ENCODE data around the gene MACO1. TPM values are rescaled to one million over a fixed set of nuclear protein-coding genes. Genes with fewer than 3 reads are reported as not detected.

Gene MACO1
- total RNA-seq, 1 donor from 2014 or later = 85.4 TPM

DNA sequence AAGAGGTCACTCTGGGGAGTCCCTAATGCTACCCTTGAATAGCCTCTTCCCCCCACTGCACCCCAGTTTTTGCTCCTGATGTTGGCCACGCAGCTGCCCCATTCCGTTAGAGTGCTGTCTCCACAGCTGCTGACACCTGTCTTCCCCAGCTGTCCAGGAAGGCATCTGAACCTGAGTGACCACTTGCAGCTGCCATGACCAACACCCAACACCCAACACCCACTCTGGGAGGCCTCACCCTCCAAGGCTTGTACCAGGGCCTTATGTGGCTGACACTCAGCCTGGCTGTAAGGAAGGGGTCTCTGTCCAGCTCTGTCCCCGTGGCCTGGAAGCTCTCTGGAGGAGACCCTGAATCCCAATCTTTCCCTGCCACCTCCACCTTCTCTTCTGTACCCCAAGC, 86.0 kb downstream of the MACO1 start:
- peaks cover 7% of the 10 kb centered on the region for H3K9me3 Mint-ChIP-seq (ENCODE audit: unreplicated experiment)

DNA sequence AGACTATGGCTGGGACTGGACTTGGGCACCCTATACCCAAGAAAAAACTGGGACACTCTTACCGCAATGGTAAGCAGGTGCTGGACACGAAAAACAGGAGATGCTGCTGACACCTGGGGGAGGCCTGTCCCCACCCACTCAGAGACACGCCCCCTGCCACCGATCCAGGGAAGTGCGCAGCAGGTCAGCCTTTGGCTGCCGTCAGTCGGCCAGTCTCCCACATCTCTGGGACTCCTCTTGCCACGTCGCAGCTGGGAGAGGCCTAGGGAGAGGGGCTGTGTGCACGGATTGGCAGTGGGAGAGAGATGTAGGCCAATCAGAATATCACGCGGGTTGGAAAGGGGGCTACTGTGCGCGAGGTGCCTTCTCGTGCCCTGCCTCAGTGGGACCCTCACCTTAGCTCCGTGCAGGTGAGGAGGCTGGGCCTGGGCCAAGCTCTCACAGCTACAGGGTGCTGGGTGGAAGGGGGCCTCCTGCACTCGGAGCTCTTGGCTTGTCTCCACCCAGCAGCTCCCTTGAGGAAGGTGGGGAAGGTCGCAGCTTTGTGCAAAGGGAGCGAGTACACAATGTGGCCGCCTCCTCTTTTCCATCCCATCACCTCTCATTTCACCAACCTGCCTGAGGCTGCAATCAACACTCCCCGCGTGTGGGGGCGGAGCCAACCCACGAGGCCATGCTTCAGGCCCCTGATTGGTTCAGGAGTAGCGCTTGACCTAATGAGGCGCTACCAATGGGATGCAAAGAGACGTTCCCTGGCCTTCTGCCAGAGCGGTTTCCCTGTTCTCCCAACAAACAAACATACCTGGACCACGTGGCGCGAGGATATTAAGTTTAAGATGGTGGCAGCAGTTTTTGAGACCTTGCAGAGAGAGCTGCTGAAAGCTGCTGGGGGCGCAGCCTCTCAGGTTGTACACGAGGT, 87.0 kb downstream of the MACO1 start:
- peaks cover 3% of the 10 kb centered on the region for H3K27me3 Mint-ChIP-seq (ENCODE audit: unreplicated experiment)
- peaks cover 7% of the 10 kb centered on the region for H3K9me3 Mint-ChIP-seq (ENCODE audit: unreplicated experiment)
- H3K27ac Mint-ChIP-seq (ENCODE audit: unreplicated experiment) = no peak overlapping the region
- peaks cover 7% of the 10 kb centered on the region for H3K4me1 Mint-ChIP-seq (ENCODE audit: low read depth, unreplicated experiment)
- no peak overlapping the region for H3K4me3 Mint-ChIP-seq (ENCODE audit: unreplicated experiment)
- peaks cover 8% of the 10 kb centered on the region for H3K36me3 Mint-ChIP-seq (ENCODE audit: unreplicated experiment)
- no peak for TF ChIP-seq CTCF (IDR thresholded peaks at IDR 0.05; ENCODE audit: partially characterized antibody, unreplicated experiment)
- DNase-seq = no peak

More for the DNA sequence above, 86.0 kb downstream of the MACO1 start:
- Mint-ChIP-seq H3K27ac (ENCODE audit: unreplicated experiment) (no peak overlapping the region), H3K27me3 (ENCODE audit: unreplicated experiment) (peaks cover 3% of the 10 kb centered on the region), H3K4me3 (ENCODE audit: unreplicated experiment) (no peak overlapping the region), H3K4me1 (ENCODE audit: low read depth, unreplicated experiment) (peaks cover 2% of the 10 kb centered on the region), H3K36me3 (ENCODE audit: unreplicated experiment) (peaks cover 8% of the 10 kb centered on the region)
- no peak for DNase-seq
- no peak for TF ChIP-seq CTCF (IDR thresholded peaks at IDR 0.05; ENCODE audit: partially characterized antibody, unreplicated experiment)

DNA sequence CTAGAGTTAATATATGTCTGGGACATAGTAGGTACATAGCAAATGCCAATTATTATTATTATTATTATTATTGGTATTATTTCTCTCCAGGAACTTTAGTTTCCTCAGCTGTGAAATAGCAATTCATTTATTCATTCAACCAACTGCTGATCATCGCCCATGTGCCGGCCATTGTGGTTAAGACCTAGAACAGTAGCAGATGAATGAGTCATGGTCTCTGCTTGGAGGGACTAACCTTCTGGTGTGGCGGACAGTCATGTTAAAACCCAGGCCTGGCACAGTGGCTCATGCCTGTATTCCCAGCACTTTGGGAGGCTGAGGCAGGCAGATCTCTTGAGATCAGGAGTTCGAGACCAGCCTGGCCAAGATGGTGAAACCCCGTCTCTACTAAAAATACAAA, 88.9 kb downstream of the MACO1 start:
- no peak for TF ChIP-seq CTCF (IDR thresholded peaks at IDR 0.05; ENCODE audit: partially characterized antibody, unreplicated experiment)
- Mint-ChIP-seq H3K4me1 (ENCODE audit: low read depth, unreplicated experiment) (peaks cover 11% of the 10 kb centered on the region), H3K27me3 (ENCODE audit: unreplicated experiment) (peaks cover 3% of the 10 kb centered on the region), H3K9me3 (ENCODE audit: unreplicated experiment) (peaks cover 6% of the 10 kb centered on the region), H3K4me3 (ENCODE audit: unreplicated experiment) (no peak overlapping the region), H3K36me3 (ENCODE audit: unreplicated experiment) (peaks cover 3% of the 10 kb centered on the region), H3K27ac (ENCODE audit: unreplicated experiment) (no peak overlapping the region)
- DNase-seq = no peak

GRCh38 chr1:25520446-25521061, 89.9 kb downstream of the MACO1 start:
- Mint-ChIP-seq H3K9me3 (ENCODE audit: unreplicated experiment) (peaks cover 5% of the 10 kb centered on the region), H3K27ac (ENCODE audit: unreplicated experiment) (no peak overlapping the region), H3K4me1 (ENCODE audit: low read depth, unreplicated experiment) (peaks cover 11% of the 10 kb centered on the region), H3K27me3 (ENCODE audit: unreplicated experiment) (peaks cover 6% of the 10 kb centered on the region), H3K4me3 (ENCODE audit: unreplicated experiment) (no peak overlapping the region), H3K36me3 (ENCODE audit: unreplicated experiment) (peaks cover 5% of the 10 kb centered on the region)
- DNase-seq = peak; percentile 64
- peak; percentile 90 for TF ChIP-seq CTCF (IDR thresholded peaks at IDR 0.05; ENCODE audit: partially characterized antibody, unreplicated experiment)
